ENCODE results near the gene MED13.

DNA sequence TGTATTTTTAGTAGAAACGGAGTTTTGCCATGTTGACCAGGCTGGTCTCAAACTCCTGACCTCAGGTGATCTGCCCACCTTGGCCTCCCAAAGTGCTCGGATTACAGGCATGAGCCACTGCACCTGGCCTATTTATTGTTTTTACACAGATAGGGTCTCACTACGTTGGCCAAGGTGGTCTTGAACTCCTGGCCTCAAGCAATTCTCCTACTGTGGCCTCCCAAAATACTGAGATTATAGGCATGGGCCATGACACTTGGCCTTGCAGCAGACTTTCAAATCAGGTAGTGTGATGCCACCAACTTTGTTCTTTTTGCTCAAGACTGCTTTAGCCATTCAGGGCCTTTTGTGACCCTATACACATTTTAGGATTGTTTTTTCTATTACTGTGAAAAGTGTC, 75.6 kb downstream of the MED13 start:
- TF ChIP-seq EZH2phosphoT487 (IDR thresholded peaks at IDR 0.05; ENCODE audit: low read depth, severe bottlenecking, unreplicated experiment): no peak
- TF ChIP-seq, protein P1, sequence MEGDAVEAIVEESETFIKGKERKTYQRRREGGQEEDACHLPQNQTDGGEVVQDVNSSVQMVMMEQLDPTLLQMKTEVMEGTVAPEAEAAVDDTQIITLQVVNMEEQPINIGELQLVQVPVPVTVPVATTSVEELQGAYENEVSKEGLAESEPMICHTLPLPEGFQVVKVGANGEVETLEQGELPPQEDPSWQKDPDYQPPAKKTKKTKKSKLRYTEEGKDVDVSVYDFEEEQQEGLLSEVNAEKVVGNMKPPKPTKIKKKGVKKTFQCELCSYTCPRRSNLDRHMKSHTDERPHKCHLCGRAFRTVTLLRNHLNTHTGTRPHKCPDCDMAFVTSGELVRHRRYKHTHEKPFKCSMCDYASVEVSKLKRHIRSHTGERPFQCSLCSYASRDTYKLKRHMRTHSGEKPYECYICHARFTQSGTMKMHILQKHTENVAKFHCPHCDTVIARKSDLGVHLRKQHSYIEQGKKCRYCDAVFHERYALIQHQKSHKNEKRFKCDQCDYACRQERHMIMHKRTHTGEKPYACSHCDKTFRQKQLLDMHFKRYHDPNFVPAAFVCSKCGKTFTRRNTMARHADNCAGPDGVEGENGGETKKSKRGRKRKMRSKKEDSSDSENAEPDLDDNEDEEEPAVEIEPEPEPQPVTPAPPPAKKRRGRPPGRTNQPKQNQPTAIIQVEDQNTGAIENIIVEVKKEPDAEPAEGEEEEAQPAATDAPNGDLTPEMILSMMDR (IDR thresholded peaks at IDR 0.05; ENCODE audit: poor library complexity): no peak
- TF ChIP-seq EZH2 (IDR thresholded peaks at IDR 0.05; ENCODE audit: borderline replicate concordance): no peak

Measured in hepatocyte (in vitro differentiated cells).